SK-MEL-5 (cell line): ENCODE measurements around the gene TPPP. TPM values are rescaled to one million over a fixed set of nuclear protein-coding genes. Genes with fewer than 3 reads are reported as not detected.
"Not testable (repeated sequence)": the region's sequence is repeated elsewhere in the genome, so short reads cannot be mapped to it uniquely, and the experiment has no call there.

Experiments
- DNase-seq: peaks from one replicate; pipeline ENCODE4 v3.0.0-alpha.2; 2016; ENCODE audit warnings: low read depth, low spot score
- in situ Hi-C: cut with HindIII; loops from 2 replicates; pipeline ENCODE4 v1.10.0; 2016; ENCODE audit warnings: low sequenced_read_pairs, high pct_unique_total_duplicates, low pct_unique_long_range_greater_than_20kb
- total RNA-seq: library from RNA; depleted of rRNA; stranded (reverse); fragments of >200 nt; shearing (Covaris generic); gene quantifications from 2 replicates; pipeline ENCODE4 v1.2.3, GENCODE V29; 2014

TPPP gene
- total RNA-seq, 1 experiment from 2014 or later: 5.1 TPM

DNA sequence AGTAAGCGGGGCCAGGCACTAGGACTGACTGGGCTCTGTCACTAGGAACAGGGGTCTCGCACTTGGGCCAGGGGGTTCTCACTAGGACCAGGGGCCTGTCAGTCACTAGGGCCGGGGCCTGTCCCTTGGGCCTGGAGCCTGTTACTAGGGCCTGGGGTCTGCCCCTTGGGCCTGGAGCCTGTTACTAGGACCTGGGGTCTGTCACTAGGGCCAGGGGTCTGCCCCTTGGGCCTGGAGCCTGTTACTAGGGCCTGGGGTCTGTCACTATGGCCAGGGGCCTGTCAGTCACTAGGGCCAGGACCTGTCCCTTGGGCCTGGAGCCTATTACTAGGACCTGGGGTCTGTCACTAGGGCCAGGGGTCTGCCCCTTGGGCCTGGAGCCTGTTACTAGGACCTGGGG lies 10.9 kb downstream of the TPPP start:
- in situ Hi-C loops: not testable (repeated sequence)

DNA sequence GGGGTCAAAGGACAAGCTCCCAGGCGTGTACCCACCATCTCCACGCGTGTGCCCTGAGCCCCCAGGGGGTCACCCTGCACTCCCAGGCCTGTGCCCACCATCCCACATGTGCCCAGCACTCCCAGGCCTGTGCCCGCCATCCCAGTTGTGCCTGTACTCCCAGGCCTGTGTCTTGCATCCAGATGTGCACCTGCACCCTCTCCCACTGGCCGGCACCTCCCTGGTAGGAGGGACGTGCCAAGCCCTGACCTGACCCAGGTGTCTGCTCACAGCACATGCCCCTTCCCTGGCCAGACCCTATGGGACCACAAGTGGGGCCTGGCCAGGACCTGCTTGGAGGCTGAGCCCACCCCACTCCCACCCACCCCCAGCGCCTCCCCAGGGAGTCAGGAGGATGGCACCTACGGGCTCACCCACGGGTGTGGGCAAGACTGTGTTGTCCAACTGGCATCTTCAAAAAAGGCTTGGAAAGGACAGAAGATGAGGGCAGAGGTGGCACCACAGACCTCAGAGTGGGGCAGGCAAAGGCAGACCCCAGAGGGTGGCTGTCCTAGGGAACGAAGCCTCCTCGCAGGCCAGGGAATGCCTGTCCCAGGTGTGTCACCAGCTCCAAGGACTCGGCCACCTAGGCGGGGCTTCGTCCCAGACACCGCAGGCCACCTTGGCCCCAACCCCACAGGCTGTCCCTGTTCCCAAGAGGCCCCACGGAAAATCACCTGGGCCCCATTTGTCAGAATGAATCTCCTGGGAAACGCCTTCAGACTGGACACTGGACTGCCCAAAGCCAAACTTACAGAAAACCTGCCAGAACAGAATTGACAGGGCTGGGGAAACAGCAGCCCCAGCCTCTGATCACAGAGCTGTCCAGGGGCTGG lies 11.6 kb downstream of the TPPP start:
- in situ Hi-C loops, DNase-seq: not testable (repeated sequence)

More for the DNA sequence above, 10.9 kb downstream of the TPPP start:
- not testable (repeated sequence) for DNase-seq

DNA sequence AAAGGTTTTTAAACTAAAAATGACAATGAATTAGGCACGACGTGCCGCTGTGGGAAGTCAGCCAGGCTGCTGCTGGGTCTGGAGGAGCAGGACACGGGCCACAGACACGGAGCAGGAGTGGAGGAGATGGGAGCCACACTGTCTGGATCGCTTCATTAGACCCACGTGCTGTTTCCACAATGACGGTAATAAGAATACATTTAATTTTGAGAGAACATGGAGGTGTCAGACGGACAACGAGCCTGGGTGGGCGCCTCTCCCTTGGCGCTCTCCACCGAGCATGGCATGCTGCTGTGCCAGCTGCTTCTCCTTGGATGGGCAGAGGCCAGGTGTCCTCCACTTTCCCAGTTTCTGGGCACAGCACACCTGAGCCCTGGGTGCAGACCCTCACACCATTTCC lies 12.3 kb downstream of the TPPP start:
- DNase-seq, in situ Hi-C loops: not testable (repeated sequence)

DNA sequence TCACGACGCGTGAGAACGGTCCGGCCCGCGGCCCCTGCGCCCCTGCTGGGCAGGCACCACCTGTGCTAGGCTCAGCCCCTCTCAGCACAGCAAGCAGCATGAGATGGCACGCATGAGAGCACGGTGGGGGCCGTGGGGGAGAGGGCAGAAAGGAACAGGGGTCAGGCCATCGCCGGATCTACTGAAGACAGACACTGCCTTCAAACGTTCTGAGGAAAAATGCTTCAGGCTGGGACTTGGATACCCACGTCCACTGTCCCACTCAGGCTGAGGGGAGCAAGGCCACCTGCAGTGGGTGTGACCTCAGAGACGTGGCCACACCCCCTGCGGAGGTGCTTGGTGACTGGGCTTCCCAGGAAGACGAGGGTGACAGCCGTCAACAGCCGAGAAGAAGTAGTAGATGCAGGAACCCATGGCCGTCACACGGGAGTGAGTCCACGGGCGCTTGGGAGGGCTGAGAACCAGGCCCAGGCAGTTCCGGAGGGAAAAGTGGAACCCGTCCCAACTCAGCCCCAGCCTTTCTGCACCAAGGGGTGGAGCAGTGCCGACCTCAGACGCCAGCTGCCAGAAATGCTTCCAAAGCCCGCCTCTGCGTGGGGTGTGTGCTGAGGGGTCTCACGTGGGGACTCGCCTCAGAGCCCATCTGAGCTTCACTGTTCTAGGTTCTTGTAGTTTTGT lies 12.9 kb downstream of the TPPP start:
- in situ Hi-C loops, DNase-seq: not testable (repeated sequence)

DNA sequence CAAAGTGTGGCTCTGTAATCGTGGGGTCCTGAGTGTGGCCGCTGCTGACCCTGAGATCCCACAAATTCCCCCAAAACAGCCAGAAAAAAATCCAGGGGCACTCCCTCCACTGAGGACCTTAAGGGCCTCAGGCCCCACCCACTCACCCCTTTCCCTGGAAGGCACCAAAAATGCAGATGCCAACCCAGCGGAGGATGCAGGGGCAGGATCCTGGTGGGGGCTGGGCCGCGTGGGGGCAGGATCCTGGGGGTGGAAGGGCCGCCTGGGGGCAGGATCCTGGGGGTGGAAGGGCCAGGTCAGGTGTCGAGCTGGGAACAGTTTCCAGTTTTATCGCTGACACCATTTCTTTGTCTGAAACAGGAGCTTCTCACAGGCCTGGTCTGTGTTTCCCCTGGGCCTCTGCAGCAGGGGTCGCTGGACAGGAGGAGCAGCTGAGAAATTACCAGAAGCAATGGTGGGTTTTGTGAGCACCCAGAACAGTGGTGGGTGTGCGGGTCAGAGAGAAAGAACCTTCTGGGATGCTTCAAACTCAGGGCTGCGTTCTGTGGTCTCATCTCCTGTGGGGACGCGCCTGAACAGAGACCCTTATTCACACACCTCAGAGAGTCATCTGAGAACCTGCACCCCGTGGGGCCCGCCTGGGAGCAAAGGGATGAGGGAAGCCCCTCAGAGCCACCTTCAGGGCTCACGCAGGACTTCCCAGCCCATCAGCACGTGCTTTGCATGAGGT lies 13.8 kb downstream of the TPPP start:
- in situ Hi-C loops, DNase-seq: not testable (repeated sequence)

DNA sequence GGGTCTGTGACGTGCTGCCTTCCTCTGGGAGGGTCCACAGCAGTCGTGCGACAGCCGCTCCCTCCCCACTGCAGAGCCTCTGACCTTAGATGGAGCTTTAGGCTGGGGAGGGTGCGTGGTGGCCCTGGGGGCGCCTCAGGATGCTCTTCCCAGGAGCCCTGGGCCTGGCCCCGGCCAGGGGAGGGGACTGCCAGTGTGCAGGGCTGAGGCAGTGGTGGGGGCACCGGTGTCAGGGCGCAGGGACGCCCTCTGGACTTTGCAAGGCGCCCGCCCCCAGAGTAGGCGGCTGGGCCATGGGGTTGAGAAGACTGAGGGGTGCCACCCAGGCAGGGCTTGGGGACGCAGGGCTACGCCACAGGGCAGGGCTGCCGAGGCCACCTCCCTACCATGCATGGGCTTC lies 14.6 kb downstream of the TPPP start:
- DNase-seq, in situ Hi-C loops: not testable (repeated sequence)

DNA sequence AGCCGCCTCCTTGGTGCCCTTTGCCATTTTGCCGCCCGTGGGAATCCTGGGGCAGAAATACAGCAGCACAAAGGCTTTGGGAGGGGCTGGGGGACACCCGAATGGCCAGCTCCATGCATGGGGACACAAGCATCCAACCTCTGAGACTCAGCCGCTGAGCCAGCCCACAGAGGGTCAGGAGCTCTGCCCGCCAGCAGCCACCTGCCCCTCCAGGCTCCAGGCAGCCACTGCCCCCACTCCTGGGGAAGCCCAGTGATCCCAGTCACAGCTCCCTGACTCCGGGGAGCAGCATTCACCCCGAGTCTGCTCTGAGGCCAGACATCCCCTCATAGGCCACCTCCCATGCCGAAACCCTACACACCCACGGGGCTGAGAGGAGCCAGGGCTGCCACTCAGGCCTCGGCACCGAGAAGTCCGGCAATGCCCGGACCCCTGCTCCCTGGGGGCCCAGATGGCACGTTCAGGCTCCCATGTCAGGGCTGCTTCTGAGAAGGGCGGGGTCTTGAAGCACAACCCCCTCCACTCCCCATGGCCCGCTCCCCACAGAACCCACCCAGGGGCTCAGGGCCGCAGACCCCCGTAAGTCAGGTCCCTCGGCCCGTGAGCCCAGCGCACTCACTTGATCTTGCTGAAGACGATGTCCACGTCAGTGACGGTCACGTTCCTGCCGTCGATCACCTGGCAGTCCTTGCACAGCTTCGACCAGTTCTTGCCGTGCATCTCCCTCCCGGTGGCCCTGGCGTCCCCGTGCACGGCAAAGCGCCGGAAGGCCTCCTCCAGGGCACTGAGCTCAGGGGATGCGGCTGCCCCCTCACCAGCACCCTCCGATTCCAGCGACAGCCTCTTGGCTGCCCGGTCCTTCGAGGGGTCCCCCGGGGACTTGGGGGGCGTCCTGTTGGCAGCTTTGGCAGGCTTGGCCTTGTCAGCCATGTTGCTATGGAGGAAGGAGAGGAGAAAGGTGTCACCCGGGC lies 15.7 kb downstream of the TPPP start:
- DNase-seq: no peak
- in situ Hi-C loops: no loop called here

DNA sequence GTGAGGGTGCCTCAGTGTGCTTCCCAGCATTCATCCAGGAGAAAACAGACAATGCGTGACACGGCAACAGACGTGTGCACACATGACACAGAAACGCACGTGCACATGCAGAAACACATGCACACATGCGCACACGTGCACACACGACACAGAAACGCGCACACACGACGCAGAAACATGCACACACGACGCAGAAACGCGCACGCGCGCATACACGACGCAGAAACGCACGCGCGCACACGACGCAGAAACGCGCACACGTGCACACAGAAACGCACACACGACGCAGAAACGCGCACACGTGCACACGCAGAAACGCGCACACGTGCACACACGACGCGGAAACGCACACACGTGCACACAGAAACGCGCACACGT lies 16.5 kb downstream of the TPPP start:
- no peak for DNase-seq
- in situ Hi-C loops: no loop called here

DNA sequence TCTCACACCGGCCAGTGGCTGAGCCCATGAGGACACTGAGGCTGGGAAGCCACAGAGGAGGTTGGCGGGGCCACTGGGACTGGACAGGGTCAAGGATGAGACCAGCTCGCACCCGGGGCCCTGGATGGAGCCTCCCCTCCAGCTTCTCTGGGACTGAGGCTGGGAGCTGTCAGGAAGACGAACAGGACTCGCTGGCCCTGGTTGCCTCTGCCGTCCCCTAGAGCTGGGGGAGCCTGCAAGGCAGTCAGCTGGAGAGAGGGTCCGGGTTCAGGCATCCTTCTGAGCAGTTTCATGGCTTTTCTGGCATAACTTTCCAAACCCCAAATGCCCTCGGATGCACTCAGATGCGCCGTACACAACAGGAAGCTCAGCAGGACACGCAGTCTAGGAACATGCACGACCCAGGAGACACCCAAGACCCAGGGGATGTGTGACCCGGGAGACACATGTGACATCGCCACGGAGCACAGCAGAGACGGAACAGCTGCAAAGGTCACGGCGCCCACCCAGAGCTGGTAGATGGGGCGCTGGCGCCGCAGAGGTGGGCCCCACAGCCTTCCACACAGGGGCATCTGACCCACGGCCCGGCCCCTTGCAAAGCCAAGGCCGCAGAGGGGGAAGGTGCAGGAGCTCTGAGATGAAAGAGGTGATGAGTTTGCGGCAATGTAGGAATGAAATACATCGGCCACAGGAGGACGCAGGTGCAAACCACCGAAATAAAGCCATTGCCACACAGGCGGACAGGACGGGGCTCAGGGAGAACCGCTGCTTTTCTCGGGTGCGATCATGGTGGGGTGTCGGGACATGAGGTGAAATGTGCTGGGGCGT lies 17.1 kb downstream of the TPPP start:
- no peak for DNase-seq
- in situ Hi-C loops: no loop called here

DNA sequence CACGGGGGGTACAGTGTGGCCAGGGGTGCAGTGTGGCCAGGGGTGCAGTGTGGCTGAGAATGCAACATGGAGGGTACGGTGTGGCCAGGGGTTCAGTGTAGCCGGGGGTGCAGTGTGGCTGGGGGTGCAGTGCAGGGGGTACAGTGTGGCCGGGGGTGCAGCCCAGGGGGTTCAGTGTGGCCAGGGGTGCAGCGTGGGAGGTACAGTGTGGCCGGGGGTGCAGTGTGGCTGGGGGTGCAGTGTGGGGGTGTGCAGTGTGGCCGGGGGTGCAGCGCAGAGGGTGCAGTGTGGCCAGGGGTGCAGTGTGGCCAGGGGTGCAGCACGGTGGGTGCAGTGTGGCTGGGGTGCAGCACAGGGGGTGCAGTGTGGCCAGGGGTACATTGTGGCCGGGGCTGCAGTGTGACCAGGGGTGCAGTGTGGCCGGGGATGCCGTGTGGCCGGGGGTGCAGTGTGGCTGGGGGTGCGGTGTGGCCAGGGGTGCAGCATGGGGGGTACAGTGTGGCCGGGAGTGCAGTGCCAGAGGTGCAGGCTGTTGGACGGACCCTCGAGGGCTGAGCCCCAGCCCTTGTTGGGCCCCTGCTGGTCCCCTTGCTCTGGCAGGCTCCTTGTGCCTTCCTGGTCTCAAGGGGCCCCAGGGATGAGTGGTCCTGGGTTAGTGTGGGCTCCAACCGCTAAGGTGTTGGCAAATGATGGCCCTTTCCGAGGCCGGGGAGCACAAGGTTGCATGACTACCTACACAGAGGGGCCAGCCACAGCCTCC lies 17.9 kb downstream of the TPPP start:
- in situ Hi-C loops: no loop called here
- no peak for DNase-seq

DNA sequence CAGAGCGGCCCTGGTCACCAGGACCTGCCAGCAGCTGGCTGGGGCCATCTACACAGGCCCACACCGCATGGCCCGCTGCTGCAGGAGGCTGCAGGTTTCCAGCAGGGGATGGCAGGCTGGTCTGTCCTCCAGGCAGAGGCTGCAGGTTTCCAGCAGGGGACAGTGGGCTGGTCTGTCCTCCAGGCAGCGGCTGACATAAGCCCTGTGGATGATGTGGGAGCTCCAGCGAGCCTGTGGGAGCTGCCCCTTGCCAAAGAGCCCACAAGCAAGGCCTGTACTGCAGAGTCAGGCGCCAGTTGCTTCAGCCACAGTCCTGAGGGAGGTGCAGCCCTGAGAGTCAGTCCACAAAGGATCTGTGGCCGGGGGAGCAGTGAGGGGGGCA lies 18.5 kb downstream of the TPPP start:
- DNase-seq: peak; percentile 34
- in situ Hi-C loops: no loop called here

DNA sequence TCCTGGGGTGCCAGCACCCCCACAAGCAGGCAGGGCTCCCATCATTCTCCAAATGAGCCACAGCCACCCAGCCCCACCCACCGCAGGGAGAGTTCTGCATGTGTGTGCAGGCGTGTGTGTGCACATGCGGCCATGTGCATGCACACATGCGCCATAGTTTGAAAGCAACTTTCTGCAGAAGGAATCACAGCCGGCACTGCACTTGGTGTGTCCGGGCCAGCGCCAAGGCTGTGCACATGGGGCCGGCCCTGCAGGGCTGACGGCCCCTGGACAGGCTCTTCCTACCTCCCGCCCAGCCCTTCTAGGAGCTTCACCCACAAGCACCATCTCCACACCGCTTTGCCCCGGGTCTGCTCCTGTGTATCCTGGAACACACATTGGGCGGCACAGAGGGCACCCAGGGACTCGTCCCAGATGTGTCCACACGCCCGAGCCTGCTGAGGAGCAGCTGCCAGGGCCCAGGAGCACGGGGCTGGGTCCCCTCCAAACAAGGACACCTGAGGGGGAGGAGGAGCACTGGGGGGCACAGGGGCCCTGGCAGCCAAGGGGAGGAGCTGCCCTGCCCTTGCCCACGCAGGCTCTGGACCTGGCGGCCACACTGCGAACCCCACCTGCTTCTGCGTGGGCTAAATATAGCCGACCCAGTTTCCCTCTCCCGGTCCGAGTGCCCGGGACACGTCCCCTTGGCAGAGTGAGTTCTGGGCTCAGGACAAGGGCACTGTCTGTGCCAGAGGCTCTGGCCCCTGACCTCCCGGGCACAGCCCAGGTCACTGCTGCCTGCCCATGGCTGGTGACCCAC lies 19.1 kb downstream of the TPPP start:
- DNase-seq: no peak
- in situ Hi-C loops: no loop called here

DNA sequence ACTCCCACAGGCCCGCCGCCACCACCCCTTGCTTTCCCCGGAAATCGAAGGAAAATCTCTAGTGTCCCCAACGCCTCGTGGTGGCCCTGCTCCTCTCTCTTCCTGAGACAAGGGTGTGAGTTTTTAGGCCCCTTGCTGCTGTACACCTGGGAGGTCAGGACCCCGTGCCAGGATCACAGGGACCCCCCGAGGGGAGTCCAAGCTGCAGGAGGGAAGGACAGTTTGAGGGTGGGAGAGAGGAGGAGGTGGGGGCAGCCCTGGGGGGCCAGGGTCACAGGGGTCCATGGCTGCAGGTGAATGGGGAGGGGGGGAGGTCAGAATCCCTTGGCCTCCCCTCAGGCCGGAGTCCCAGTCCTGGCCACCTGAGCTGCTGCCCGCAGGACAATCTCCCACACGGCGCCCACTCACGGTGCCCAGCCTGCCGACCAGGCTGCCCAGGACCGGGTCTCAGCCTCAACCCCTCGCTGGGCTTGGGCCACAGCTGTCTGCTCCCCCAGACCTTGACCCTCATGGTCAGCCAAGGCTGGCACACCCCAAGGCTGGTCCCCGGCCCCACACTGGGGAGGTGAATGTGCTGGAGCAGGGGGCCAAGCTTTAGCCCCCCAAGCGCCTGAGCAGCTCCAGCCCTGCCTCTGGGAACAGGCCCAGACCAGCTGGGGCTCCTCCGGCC lies 19.9 kb downstream of the TPPP start:
- in situ Hi-C loops: no loop called here
- DNase-seq: no peak

DNA sequence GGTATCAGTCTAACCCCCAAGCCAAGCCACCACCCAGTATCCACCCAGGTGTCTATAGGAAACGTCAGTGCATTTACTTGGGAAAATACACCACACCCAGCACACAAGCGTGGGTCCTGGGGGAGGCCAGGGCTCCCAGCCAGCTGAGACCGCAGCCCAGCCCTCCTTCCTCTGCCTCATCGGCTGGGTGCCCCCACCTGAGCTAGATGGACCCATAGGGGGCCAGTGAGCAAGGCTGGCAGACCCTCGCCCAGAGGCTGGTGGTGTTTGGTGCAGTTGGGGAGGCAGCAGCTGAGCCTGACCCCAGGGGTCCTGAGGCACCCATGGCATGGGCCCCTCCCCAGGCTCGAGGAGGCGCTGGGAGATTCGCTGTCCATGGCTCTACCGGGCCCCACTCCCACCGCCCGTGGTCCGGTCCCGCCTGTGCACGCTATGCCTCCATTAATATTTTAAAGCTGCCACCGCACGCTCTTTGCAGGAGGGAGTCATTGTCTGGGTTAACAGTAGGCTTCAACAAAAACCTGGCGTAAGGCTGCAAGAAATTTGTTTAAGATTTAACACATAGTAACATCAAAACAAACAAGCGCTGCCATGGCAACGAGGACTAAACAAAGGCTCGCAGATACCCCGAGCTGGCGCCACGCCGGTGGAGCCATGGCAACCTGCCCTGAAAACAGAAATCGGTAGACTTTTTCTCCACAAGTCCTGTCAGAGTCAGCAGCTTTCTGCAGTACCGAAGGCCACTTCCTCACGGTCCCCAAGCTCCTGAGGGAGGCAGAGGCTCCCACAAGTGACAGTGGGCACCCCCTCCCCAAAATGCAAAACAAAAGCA lies 20.6 kb downstream of the TPPP start:
- in situ Hi-C loops: no loop called here
- peak; percentile 44 for DNase-seq
